ENCODE data around the gene TSC2.
"Not testable (repeated sequence)": the region's sequence is repeated elsewhere in the genome, so short reads cannot be mapped to it uniquely, and the experiment has no call there.

TSC2 gene

GRCh38 chr16:2086812-2087747, 39.3 kb downstream of the TSC2 start:
- DNase-seq (ENCODE audit: low spot score) = no peak

GRCh38 chr16:2087748-2088631, 40.2 kb downstream of the TSC2 start:
- DNase-seq (ENCODE audit: low spot score) = no peak

GRCh38 chr16:2088759-2089358, 41.1 kb downstream of the TSC2 start:
- no peak for DNase-seq (ENCODE audit: low spot score)

- no peak for DNase-seq (ENCODE audit: low spot score)
Observed at GRCh38 chr16:2089706-2090480, 42.1 kb downstream of the TSC2 start.

DNA sequence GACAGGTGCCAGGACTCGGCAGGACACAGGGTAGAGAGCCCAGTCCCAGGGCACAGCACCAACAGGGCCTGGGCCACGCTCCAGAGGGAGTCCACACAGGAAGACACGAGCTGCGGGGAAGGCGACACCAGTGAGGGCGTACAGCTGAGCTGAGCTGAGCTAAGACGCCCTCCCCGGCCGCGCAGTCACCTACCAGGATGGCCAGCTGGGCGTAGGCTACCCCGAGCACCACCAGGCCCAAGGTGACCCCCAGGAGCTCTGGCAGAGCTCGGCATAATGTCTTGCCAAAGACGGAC, 42.6 kb downstream of the TSC2 start:
- no peak for DNase-seq (ENCODE audit: low spot score)

DNA sequence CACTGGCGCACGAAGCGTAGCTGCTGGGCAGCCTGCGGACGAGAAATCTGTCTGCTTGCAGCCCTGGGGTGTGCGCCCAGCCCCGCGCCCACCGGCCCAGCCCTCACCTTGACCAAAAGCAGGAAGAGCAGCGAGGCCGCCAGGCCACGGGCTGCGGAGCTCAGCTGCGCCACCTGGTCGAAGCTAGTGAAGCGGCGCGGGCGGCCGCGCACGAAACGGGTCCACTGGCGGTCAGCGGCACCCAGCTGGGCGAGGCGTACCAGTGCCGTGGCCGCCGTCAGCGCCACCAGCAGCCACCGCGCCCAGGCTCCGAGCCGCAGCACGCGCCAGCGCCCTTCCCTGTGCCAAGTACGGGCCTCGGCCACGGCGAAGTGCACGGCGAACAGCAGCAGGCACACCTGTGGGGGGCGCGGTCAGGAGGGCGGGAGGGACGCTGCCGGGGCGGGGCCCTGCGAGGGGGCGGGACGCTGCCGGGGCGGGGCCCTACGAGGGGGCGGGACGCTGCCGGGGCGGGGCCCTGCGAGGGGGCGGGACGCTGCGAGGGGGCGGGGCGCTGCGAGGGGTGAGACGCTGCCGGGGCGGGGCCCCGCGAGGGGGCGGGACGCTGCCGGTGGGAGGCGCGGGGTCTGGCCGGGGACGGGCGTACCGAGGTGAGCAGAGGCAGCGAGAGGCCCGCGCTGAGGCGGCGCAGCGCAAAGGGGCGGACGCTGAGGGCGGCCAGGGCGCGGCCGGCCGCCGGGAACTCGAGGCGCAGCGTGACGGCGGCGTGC, 43.2 kb downstream of the TSC2 start:
- DNase-seq (ENCODE audit: low spot score) = peak; percentile 13

DNA sequence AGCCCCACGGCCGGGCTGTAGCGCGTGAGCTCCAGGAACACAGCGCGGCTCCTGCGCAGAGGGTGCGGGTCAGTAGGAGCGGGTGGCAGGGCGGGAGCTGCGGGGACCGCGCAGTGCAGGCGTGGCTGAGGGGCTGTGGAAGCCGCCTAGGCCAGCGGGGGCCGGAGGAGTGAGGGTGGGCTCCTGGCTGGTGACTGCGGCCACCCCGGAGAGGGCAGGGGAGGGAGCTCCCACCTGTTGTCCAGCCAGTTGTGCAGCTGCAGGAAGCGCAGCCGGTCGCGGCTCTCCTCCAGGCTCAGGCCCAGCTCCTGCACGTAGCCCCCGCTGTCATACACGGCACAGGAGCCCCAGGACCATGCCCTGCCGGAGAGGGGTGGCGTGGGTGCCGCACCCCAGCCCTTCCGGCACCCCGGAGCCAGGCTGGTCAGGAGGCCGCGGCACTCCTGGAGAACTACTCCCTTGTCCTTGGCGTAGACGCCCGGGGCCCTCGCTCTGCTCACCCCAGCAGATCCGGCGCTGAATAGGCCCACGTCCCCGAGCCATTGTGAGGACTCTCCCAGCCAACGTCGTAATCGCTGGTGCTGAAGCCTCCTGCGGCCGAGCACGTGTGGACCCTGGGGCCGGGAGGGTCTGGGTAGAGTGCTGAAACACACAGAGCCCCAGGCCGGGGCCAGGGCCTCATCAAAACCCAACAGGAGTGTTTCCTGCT, 43.9 kb downstream of the TSC2 start:
- DNase-seq (ENCODE audit: low spot score) = no peak

GRCh38 chr16:2092256-2092620, 44.5 kb downstream of the TSC2 start:
- DNase-seq (ENCODE audit: low spot score) = no peak

- no peak for DNase-seq (ENCODE audit: low spot score)
Observed at GRCh38 chr16:2092866-2093265, 45.1 kb downstream of the TSC2 start.

- DNase-seq (ENCODE audit: low spot score) = no peak
Observed at GRCh38 chr16:2093793-2094192, 46.0 kb downstream of the TSC2 start.

- no peak for DNase-seq (ENCODE audit: low spot score)
Observed at GRCh38 chr16:2095315-2095853, 47.6 kb downstream of the TSC2 start.

DNA sequence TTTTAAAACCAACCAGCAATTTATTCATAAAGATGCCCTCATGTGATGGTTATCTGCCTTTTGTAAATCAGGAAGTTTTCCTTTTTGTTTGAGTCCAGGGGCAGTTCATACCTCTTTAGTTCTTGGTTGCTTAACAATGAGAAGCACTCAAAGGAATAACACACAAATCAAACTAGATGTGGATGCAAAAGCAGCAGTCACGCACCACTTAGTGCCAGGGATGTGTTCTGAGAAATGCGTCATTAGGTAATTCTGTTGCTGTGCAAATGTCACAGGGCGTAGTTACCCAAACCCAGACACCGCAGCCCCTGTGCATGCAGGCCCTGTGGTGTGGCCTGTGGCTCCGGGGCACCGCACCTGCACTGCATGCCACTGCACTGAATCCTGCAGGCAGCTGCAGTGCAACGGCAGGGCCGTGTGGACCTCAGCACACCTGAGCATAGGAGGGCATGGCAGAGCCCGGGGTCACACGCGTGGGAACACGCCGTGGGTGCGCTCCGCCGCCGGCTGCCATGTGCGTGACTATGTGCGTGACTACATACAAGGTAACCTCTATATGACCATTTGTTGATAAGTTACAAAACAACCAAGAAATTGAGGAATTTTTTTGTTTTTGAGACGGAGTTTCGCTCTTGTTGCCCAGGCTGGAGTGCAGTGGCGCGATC, 48.3 kb downstream of the TSC2 start:
- DNase-seq (ENCODE audit: low spot score) = no peak

- DNase-seq (ENCODE audit: low spot score) = no peak
Observed at GRCh38 chr16:2096853-2097595, 49.2 kb downstream of the TSC2 start.

DNA sequence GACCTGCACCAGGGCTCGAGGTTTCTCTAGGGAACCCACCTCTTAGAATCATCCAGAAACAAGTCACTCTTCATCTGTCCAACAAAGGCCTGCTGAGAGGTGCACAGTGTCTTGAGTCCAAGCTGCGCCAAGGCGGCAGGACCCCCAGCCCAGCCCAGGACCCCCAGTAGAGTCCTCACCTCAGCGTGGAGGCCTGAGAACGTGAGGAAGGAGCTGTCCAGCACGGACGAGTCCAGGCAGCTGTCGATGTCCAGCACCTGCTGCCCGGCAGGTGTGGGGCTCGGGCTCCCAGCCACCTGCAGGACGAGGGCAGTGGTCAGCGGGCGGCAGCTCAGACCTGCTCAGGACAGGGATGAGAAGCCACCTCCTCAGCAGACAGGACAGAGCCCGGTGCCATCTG, 49.9 kb downstream of the TSC2 start:
- not testable (repeated sequence) for DNase-seq (ENCODE audit: low spot score)

DNA sequence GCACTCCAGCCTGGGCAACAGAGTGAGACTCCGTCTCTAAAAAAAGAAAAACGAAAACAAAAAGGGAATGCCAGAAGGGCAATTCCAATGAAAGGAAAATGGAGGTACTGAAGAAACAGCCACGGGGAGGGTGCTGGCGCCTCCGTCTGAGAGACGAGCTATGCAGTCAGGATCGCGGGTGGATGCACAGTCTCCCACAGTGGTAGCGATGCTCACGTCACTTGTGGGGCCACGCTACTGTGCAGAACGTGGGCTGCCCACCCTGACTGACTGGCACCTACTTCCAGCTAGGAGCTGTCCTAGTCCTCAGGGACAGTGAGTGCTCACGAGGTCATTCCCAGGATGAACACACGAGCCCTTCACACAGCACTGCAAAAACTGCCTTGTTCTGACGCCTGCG, 53.8 kb downstream of the TSC2 start:
- DNase-seq (ENCODE audit: low spot score) = not testable (repeated sequence)

- DNase-seq (ENCODE audit: low spot score) = no peak
Observed at GRCh38 chr16:2102471-2102870, 54.7 kb downstream of the TSC2 start.

- not testable (repeated sequence) for DNase-seq (ENCODE audit: low spot score)
Observed at GRCh38 chr16:2104464-2104863, 56.7 kb downstream of the TSC2 start.

- DNase-seq (ENCODE audit: low spot score) = not testable (repeated sequence)
Observed at GRCh38 chr16:2105291-2105690, 57.5 kb downstream of the TSC2 start.

DNA sequence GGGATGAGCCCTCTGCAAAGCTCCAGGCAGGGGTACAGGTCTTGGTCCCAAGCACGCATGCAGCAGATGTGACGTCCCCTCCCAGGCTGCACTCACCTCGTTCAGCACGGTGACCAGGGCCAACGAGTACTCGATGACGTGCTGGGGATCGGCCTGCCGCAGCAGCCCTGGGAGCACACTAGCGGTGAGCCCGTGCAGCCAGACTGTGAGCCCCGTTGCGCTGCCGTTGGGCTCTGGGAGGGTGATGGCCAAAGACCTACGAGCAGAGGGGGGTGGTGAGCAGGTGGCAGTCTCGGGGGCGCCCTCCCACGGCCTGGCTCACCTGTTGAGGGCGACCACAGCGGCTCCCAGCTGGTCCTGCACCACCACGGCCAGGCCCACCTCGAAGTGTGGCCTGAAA, 58.0 kb downstream of the TSC2 start:
- DNase-seq (ENCODE audit: low spot score) = not testable (repeated sequence)
